Liver (tissue), 3 donors: ENCODE data around the gene THG1L.

Experiments
- ATF3 ChIP-seq: IDR thresholded peaks from 2 replicates; pipeline ENCODE4 v1.6.1; 2016; ENCODE audit warnings: antibody characterized with exemption
- CTCF ChIP-seq: fragments of 150-350 bp; IDR thresholded peaks from 2 replicates; pipeline ENCODE4 v1.5.1; 2017; ENCODE audit warnings: improper control_type of control experiment, low read depth, low read length; ENCODE audit not compliant: missing input control
- EGR1 ChIP-seq, 2 donors: IDR thresholded peaks; 2 replicates each; pipeline ENCODE4 v1.6.1; 2016 to 2018; ENCODE audit warnings: antibody characterized with exemption in 2 of 2, low read depth in 2 of 2
- TAF1 ChIP-seq: conservative IDR thresholded peaks from 2 replicates; pipeline ENCODE4 v1.6.1; 2016; ENCODE audit warnings: antibody characterized with exemption, mild to moderate bottlenecking
- YY1 ChIP-seq: IDR thresholded peaks from 2 replicates; pipeline ENCODE4 v1.6.1; 2016; ENCODE audit warnings: antibody characterized with exemption, mild to moderate bottlenecking
- donor health status: healthy.
- donor health status: healthy.

DNA sequence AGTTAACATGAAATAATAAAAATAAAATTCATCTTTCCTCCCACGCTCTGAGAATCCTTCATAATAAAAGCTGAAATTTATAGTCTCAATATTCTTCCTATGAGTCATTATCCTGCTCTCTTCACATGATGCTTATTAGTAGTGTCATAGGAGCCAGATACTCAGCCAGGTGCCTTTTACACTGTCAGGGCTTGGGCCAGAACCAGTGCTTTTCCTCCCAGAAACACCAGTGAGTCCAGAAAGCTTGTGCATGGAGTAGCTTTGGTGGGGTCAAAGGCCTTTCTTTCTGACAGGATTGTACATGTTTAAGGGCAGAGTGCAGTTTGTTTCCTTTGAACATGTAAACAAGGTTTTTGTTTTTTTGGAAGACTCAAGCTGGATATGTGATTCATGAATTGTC is 19.1 kb downstream of the THG1L start:
- TF ChIP-seq CTCF (no peak), YY1 (no peak), TAF1 (no peak), ATF3 (no peak), EGR1 (IDR thresholded peaks at IDR 0.05; ENCODE audit: low read depth in 2 of 2) (no peak)
